Fibroblast of lung (primary cell): ENCODE results near the gene ERICH6. TPM values are rescaled to one million over a fixed set of nuclear protein-coding genes. Genes with fewer than 3 reads are reported as not detected.

Experiments used
- DNase-seq, 2 donors: peaks; one replicate each; pipeline versions ENCODE4 v3.0.0 to v3.0.0-alpha.2; 2010; ENCODE audit warnings: low read depth in 2 of 2
- H2AFZ ChIP-seq: 2 replicates; pipeline ENCODE4 v1.5.1; 2012; ENCODE audit warnings: low read length, control low read depth, inconsistent platforms
- H3K27ac ChIP-seq: 2 replicates; pipeline ENCODE4 v1.5.1; 2011; ENCODE audit warnings: low read length, control low read depth; ENCODE audit not compliant: insufficient read depth
- H3K27me3 ChIP-seq: 2 replicates; pipeline ENCODE4 v1.5.1; 2011; ENCODE audit warnings: mild to moderate bottlenecking, low read length; ENCODE audit not compliant: control insufficient read depth, insufficient read depth
- H3K36me3 ChIP-seq: 2 replicates; pipeline ENCODE4 v1.5.1; 2011; ENCODE audit warnings: low read length; ENCODE audit not compliant: control insufficient read depth, insufficient read depth
- H3K4me1 ChIP-seq: 2 replicates; pipeline ENCODE4 v1.5.1; 2011; ENCODE audit warnings: low read length; ENCODE audit not compliant: control insufficient read depth, insufficient read depth; ENCODE audit errors: extremely low read depth
- H3K4me2 ChIP-seq: 2 replicates; pipeline ENCODE4 v1.5.1; 2011; ENCODE audit warnings: low read length, control low read depth; ENCODE audit not compliant: insufficient read depth; ENCODE audit errors: extremely low read depth
- H3K4me3 ChIP-seq, 4 experiments: fragments of 200-600 bp in 1 of 4; sonication (generic) in 1 of 4; replicated peaks in 1 of 4; 2 replicates each; pipeline ENCODE4 v1.5.1; 2011 to 2016; ENCODE audit warnings: low read length in 4 of 4, low read depth in 3 of 4, mild to moderate bottlenecking in 3 of 4, control low read depth in 2 of 4, inconsistent platforms in 1 of 4, mixed read lengths in 1 of 4; ENCODE audit not compliant: insufficient read depth in 1 of 4; ENCODE audit errors: control extremely low read depth in 1 of 4
- H3K79me2 ChIP-seq: 2 replicates; pipeline ENCODE4 v1.5.1; 2012; ENCODE audit warnings: mild to moderate bottlenecking, low read length, inconsistent platforms; ENCODE audit not compliant: control insufficient read depth, insufficient read depth
- H3K9ac ChIP-seq: 2 replicates; pipeline ENCODE4 v1.5.1; 2011; ENCODE audit warnings: mild to moderate bottlenecking, low read length, control low read depth; ENCODE audit not compliant: insufficient read depth
- H3K9me3 ChIP-seq: 2 replicates; pipeline ENCODE4 v1.5.1; 2012; ENCODE audit warnings: low read depth, low read length; ENCODE audit not compliant: control insufficient read depth, insufficient read depth
- H4K20me1 ChIP-seq: 2 replicates; pipeline ENCODE4 v1.5.1; 2011; ENCODE audit warnings: low read length; ENCODE audit not compliant: control insufficient read depth, insufficient read depth; ENCODE audit errors: extremely low read depth
- CTCF ChIP-seq, 2 donors: IDR thresholded peaks in 1 of 2; conservative IDR thresholded peaks in 1 of 2; 1 replicate in 1 of 2; 2 replicates in 1 of 2; pipeline ENCODE4 v1.5.1; 2011 to 2012; ENCODE audit warnings: low read length in 2 of 2, control low read depth in 1 of 2, inconsistent platforms in 1 of 2, low read depth in 1 of 2, mild to moderate bottlenecking in 1 of 2
- EZH2 ChIP-seq: IDR thresholded peaks from 2 replicates; pipeline ENCODE4 v1.5.1; 2012; ENCODE audit warnings: low read length, control low read depth, mild to moderate bottlenecking; ENCODE audit errors: missing control alignments
- polyA minus RNA-seq: library from RNA; depleted of rRNA, polyadenylated mRNA; stranded (reverse); fragments of >200 nt; gene quantifications from 2 replicates; pipeline ENCODE4 v1.2.3, GENCODE V29; 2011; ENCODE audit warnings: low replicate concordance
- polyA plus RNA-seq, 2 donors: library from polyadenylated mRNA; depleted of rRNA in 1 of 2; stranded (reverse) in 1 of 2; unstranded in 1 of 2; fragments of >200 nt; gene quantifications; 2 replicates each; pipeline ENCODE4 v1.2.1, GENCODE V29; 2011 to 2012; ENCODE audit warnings: missing spikeins in 1 of 2
- total RNA-seq: library from RNA; depleted of rRNA; stranded (reverse); fragments of >200 nt; gene quantifications from 2 replicates; pipeline ENCODE4 v1.2.1, GENCODE V29; 2014

Gene ERICH6
- total RNA-seq (under 0.01 TPM in 1 of 2 replicates, not detected in the other), polyA plus RNA-seq (0.10 TPM in 1 of 2 replicates, not detected in the other), polyA minus RNA-seq (not detected in 2 replicates)
- polyA plus RNA-seq (2012), result 0.12 and 0.15 TPM in 2 replicates

- Histone ChIP-seq H3K9me3 (no peaks in the 10 kb centered on the region), H3K4me2 (peak within 1 kb of the TSS; percentile 73), H3K27ac (peak within 1 kb of the TSS; percentile 85), H3K27me3 (no peaks in the 10 kb centered on the region), H3K9ac (peak within 1 kb of the TSS; percentile 84), H3K79me2 (no peaks in the 10 kb centered on the region), H3K4me1 (no peaks in the 10 kb centered on the region), H3K36me3 (no peaks in the 10 kb centered on the region), H3K4me3 (peak within 1 kb of the TSS; percentile 67 to 82 (median 80)), H4K20me1 (no peaks in the 10 kb centered on the region), H2AFZ (peak within 1 kb of the TSS; percentile 85)
- peak; percentile 87 to 88 for DNase-seq
- peak in 1 of 2 donors; percentile 8 for TF ChIP-seq CTCF (conservative IDR thresholded peaks at IDR 0.05 in 1 of 2, IDR thresholded peaks at IDR 0.05 in 1 of 2; ENCODE audit: low read depth in 1 of 2, low read length in 2 of 2)
- no peak for TF ChIP-seq EZH2
These were observed at the start of gene ERICH6 for GRCh38 chr3:150703756-150704344. TSS of gene ERICH6 (minus strand) at chr3:150703920. CDS start at chr3:150703898, 22 bp downstream.

- Histone ChIP-seq H2AFZ (no peak overlapping the region), H3K4me1 (no peaks in the 10 kb centered on the region), H4K20me1 (no peaks in the 10 kb centered on the region)
These were observed 48.1 kb upstream of the ERICH6 start for GRCh38 chr3:150751781-150752263.

GRCh38 chr3:150749255-150749654 is 45.5 kb upstream of the ERICH6 start:
- DNase-seq, result no peak
- TF ChIP-seq EZH2, result no peak
- TF ChIP-seq CTCF (conservative IDR thresholded peaks at IDR 0.05 in 1 of 2, IDR thresholded peaks at IDR 0.05 in 1 of 2; ENCODE audit: low read depth in 1 of 2, low read length in 2 of 2), result no peak
- H3K36me3 ChIP-seq, result peaks cover 2% of the 10 kb centered on the region
- H4K20me1 ChIP-seq, result no peaks in the 10 kb centered on the region
- H3K9ac ChIP-seq, result no peak overlapping the region
- no peak overlapping the region for H2AFZ ChIP-seq
- no peaks in the 10 kb centered on the region for H3K9me3 ChIP-seq
- no peak overlapping the region for H3K27ac ChIP-seq
- no peaks in the 10 kb centered on the region for H3K27me3 ChIP-seq
- H3K4me1 ChIP-seq, result no peaks in the 10 kb centered on the region
- H3K79me2 ChIP-seq, result peaks cover 70% of the 10 kb centered on the region
- H3K4me3 ChIP-seq, result no peak overlapping the region
- no peak overlapping the region for H3K4me2 ChIP-seq

More at GRCh38 chr3:150751781-150752263, 48.1 kb upstream of the ERICH6 start:
- DNase-seq, result no peak
- H3K4me3 ChIP-seq, result no peak overlapping the region
- no peak overlapping the region for H3K27ac ChIP-seq
- H3K9me3 ChIP-seq, result no peaks in the 10 kb centered on the region
- no peaks in the 10 kb centered on the region for H3K27me3 ChIP-seq
- no peak overlapping the region for H3K4me2 ChIP-seq
- H3K9ac ChIP-seq, result no peak overlapping the region
- peaks cover 74% of the 10 kb centered on the region for H3K79me2 ChIP-seq
- H3K36me3 ChIP-seq, result peaks cover 2% of the 10 kb centered on the region
- no peak for TF ChIP-seq CTCF (conservative IDR thresholded peaks at IDR 0.05 in 1 of 2, IDR thresholded peaks at IDR 0.05 in 1 of 2; ENCODE audit: low read depth in 1 of 2, low read length in 2 of 2)
- no peak for TF ChIP-seq EZH2
